GM03348 (cell line): Measurements from ENCODE around the gene RABGAP1L.
A peak's percentile ranks its signal among the peaks of the same experiment; 100 is the strongest.
"Not testable (repeated sequence)": the region's sequence is repeated elsewhere in the genome, so short reads cannot be mapped to it uniquely, and the experiment has no call there.

Source experiments
- DNase-seq: peaks from one replicate; pipeline ENCODE4 v3.0.0; 2012; ENCODE audit warnings: low spot score

Gene RABGAP1L

DNA sequence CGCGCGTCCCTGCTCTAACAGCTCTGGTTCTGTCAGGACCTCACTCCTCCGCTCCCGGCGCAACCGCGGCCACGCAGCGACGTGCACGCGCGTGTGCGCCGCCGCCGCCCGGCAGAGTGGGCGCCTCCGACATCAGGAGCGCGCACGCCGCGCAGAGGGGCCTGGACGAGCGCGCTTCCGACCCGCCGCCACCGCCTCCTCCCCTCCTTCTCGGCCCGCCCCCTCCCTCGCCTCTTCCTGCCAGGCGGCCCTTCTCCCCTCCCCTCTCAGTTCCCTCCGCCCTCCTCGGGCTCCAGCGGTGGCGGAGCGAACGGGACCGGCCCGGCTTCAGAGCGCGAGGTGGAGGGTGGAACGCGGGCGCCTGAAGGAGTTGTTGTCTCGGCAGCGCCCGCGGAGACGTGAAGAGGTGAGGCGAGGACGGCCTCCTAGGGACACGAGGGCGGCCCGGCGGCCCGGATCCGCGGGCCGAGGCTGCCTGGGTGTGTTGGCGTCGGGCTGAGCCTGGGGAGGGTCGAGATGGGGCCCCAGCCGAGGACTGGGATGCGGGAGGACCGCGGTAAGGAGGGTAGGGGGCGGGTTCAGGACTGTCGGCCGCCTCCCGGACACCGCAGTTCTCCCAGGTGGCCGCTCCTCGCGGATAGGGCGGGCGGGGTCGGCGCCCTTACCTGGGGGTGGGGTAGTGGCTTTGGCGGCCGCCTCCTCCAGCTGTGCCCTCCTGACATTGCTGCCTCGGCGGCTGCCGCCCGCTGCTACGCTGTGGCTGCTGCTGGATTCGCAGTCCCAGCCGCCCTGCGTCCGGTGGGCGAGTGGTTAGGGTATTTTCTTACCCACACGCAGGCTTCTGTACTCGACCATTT is at the start of gene RABGAP1L:
TSS of gene RABGAP1L (plus strand) at position 269 of the 857 bp plus-strand sequence.
- DNase-seq: peak; percentile 98

DNA sequence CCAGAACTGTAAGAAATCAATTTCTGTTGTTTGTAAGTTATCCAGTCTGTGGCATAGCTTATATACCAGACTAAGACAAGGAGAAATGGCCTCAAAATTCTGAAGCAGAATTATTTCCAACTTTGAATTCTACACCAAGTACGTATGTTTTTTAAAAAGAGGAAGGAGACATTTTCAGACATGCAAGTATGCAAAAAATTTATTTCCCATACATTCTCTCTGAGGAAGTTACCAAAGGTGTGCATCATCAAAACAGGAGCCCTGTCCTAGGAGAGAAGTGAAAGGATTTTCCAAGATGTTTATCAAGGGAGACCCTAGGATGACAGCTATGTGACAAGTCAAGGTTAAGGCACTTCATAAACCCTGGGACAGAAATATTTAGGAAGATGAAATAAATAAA is 49.3 kb upstream of the RABGAP1L start:
- no peak for DNase-seq

DNA sequence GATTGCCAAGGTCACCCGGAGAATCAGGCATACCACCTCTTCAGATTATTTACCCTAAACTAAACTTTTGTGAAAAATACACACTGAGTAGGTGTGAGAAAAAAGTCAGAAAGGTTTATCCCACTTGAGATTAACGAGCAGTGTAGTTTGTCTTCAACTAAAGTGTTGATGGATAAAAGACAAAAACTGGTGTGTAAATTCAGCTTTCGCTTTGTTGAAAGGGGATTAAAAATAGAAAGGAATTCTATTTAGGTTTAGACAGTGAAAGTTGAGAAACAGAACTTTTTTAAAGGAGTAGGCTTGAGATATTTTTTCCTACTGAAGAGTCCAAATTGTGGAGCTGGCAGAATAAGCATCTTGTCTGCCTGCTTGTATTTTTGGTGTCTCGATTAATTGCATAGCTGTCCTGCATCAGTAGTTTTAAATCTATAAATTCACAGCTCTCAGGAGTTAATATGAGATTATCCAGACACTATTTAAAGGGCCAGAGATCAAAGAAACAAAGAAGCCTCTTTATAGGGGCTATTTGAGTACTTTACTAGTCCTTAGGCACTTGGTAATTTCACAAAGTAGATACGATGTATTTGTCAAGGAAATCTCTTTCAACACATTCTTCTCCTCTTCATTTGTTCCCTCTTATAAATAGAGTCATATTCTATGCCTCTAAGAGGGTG is 46.7 kb upstream of the RABGAP1L start:
- DNase-seq: no peak

DNA sequence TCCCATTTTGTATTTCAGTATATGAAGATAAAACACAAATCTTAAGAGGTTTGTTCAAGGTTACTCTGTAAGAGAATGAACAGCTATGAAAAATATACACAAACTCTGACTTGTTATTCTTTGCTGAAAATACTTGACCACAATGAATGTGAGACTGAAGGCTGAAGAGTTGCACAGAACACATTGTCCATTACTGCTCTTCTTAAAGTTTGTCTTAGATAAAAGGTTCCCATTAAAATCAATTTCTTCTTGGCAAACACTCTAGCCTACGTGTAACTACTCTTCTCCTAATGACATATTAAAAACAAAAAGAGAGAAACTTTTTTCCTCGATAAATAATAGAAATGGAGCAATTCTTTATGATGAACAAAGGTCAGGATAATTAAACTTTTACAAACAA is 45.2 kb upstream of the RABGAP1L start:
- no peak for DNase-seq

- DNase-seq: peak; percentile 33
Measured at GRCh38 chr1:174114788-174115448, 44.4 kb upstream of the RABGAP1L start.

GRCh38 chr1:174116042-174116441 is 43.3 kb upstream of the RABGAP1L start:
- DNase-seq: no peak

- no peak for DNase-seq
Measured at GRCh38 chr1:174118751-174119150, 40.6 kb upstream of the RABGAP1L start.

DNA sequence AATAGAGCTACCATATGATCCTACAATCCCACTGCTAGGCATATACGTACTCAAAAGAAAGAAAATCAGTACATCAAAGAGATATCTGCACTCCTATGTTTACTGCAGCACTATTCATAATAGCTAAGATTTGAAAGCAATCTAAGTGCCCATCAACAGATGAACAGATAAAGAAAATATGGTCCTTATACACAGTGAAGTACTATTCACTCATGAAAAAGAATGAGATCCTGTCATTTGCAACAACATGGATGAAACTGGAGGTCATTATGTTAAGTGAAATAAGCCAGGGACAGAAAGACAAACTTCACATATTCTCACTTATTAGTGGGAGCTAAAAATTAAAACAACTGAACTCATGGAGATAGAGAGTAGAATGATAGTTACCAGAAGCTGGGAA is 37.0 kb upstream of the RABGAP1L start:
- not testable (repeated sequence) for DNase-seq

- DNase-seq: no peak
Measured at GRCh38 chr1:174123843-174124242, 35.5 kb upstream of the RABGAP1L start.

- not testable (repeated sequence) for DNase-seq
Measured at GRCh38 chr1:174127176-174127575, 32.1 kb upstream of the RABGAP1L start.

DNA sequence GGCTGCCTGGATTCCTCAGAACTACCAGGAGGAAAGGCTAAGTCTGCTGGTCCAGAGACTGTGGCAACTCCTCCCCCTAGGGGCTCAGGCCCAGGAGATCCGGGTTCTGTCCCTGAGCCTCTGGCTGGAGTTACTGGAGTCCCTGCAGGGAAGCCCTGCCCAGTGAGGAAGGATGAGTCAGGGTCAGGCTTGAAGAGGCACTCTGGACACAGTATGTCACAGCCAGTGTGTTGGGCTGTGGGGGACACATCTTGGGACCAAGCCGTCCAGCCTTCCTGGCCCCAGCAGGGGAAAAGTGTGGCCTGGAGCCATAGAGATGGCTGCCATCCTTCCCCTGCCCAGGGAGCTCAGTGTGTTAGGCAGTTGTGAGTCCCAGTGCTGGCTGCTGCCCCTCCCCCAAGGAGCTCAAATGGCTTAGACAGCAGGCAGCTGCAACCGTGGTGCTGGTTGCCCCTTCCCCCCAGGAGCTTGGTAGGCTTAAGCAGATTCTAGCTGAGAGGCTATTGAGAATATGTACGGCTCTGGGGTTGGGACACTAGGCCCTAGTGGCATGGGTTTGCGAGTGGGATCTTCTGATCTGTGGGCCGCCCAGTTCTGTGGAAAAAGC is 28.2 kb upstream of the RABGAP1L start:
- DNase-seq: no peak

DNA sequence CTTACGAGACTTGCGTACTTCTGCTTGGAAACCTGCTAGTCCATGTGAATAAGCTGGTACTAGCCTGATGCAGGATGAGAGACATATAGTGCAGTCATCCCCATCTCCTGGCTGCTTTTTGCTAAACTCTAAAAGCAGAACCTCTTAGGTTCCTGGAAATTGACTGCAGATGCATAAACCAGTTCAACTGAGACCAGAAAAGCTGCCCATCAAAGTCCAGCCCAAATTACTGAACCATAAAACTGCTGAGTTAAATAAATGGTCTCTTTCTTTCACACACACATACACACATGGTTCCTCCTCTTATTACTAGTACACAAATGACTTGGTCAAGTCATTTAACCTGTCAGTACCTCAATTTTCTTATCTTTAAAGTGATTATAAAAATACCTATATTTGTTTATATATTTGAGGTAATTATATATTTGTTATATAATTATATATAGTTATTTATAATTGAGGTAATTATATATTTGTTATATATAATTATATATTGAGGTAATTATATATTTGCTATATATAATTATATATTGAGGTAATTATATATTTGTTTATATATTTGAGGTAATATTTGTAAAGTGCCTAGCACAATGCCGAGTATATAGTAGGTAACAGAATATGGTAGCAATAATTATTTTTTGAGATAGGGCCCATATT is 25.2 kb upstream of the RABGAP1L start:
- no peak for DNase-seq

DNA sequence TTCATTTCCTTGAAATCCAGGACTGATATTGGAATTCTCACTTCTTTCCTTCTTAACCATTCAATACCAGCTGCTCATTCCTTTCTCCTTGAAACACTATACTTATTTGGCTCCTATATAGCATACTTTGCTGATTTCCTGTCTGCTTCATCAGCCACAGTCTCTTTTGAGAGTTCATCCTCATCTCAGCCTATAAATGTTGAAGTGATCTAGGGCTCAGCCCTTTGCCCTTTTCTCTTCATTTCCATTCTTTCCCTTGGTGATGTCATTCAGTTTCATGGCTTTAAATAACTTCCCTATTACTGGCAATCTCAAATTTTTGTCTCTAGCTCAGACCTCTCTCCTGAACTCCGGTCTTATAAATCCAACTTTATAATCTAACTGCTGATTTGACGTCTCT is 24.1 kb upstream of the RABGAP1L start:
- no peak for DNase-seq

DNA sequence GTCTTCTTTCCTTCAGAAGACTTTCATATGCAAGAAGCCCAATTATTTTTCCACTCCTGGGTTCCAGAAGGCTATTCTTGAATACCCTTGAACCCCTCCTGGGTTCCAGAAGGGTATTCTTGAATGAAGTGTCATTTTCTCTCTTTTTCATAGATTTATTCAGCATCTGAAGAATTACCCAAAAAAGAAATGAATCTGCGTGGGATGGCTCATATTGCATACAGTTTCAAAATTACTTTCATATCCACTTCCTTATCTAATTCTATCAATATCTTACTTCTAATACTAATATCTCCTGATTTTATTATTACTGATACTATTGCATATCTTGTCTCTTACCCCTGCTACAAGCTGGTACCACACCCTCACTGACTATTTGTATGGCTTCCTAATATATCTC is 22.6 kb upstream of the RABGAP1L start:
- no peak for DNase-seq

GRCh38 chr1:174142836-174143235 is 16.5 kb upstream of the RABGAP1L start:
- no peak for DNase-seq

DNA sequence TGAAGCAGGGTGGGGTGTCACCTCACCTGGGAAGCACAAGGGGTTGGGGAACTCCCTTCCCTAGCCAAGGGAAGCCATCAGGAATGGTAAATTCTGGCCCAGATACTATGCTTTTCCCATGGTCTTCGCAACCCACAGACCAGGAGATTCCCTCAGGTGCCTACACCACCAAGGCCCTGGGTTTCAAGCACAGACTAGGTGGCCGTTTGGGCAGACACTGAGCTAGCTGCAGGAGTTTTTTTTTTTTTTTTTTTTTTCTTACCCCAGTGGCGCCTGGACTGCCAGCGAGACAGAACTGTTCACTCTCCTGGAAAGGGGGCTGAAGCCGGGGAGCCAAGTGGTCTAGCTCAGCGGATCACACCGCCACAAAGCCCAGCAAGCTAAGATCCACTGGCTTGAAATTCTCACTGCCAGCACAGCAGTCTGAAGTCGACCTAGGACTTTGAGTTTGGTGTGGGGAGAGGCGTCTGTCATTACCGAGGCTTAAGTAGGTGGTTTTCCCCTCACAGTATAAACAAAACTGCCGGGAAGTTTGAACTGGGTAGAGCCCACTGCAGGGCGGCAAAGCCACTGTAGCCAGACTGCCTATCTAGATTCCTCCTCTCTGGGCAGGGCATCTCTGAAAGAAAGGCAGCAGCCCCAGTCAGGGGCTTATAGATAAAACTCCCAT is 15.5 kb upstream of the RABGAP1L start:
- DNase-seq: not testable (repeated sequence)

DNA sequence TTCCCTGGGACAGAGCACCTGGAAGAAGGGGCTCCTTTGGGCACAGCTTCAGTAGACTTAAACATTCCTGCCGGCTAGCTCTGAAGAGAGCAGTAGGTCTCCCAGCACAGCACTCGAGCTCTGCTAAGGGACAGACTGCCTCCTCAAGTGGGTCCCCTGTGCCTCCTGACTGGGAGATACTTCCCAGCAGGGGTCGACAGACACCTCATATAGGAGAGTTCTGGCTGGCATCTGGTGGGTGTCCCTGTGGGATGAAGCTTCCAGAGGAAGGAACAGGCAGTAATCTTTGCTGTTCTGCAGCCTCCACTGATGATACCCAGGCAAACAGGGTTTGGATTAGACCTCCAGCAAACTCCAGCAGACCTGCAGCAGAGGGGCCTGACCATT is 14.9 kb upstream of the RABGAP1L start:
- not testable (repeated sequence) for DNase-seq

- no peak for DNase-seq
Measured at GRCh38 chr1:174149216-174149615, 10.1 kb upstream of the RABGAP1L start.

DNA sequence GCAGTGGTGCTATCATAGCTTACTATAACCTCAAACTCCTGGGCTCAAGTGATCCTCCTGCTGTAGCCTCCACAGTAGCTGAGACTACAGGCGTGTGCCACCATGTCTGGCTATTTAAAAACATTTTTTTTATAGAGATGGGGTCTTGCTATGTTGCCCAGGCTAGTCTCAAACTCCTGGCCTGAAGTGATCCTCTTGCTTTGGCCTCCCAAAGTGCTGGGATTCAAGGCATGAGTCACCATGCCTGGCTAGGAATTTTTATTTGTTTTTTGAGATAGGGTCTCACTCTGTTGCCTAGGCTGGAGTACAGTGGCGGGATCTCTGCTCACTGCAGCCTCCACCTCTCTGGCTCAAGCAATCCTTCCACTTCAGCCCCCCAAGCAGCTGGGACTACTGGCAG is 8.8 kb upstream of the RABGAP1L start:
- DNase-seq: no peak

GRCh38 chr1:174152427-174152826 is 6.9 kb upstream of the RABGAP1L start:
- DNase-seq: no peak

GRCh38 chr1:174153085-174153824 is 6.1 kb upstream of the RABGAP1L start:
- no peak for DNase-seq
